GM21367 (cell line): ENCODE measurements around the gene ALDH3A1.

Source experiments
- ATAC-seq: cut with Tn5 transposase; IDR thresholded peaks from one replicate; pipeline ENCODE4 v1.9.1; 2021; ENCODE audit not compliant: unreplicated experiment

ALDH3A1 gene

DNA sequence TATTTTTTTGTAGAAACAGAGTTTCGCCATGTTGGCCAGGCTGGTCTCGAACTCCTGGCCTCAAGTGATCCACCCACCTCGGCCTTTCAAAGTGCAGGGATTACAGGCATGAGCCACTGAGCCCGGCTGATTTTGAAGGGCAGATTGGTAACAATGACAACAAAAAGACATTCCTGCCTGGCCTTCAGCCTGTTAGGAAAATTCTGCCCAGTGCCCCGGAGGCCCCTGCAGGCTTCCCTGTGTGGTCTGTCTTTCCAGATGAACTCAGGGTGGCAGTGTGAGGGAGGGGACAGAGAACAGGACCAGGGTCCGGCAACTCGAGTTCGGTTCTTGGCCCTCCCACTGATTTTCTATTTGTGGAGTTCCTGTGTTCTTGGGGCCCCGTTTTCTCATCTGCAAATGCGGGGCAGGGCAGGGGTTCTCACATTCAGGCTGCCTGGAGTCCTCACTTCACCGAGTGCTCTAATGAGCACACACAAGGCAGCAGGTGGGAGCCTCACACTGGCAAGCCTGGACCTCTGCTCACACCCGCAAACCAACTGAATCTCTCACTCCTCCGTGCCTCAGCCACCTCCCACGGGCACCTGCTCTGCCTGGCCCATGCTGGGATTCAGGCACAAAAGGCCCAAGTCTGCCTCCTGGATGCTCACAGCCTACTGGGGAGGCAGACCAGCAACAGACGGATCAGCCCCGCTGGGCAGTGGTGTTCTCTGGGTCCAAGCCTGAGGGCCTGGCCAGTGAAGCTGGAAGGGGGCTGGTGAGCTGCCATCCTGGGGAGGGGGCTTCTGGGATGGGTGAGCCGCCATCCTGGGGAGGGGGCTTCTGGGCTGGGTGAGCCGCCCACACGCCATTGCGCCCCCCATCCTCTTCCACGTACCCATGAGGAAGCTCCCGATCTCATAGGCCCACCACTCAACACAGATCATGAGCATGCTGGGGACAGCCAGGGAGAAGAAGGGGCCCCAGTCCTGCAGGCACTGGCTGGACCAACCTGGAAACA is 42.0 kb downstream of the ALDH3A1 start:
- no peak for ATAC-seq

DNA sequence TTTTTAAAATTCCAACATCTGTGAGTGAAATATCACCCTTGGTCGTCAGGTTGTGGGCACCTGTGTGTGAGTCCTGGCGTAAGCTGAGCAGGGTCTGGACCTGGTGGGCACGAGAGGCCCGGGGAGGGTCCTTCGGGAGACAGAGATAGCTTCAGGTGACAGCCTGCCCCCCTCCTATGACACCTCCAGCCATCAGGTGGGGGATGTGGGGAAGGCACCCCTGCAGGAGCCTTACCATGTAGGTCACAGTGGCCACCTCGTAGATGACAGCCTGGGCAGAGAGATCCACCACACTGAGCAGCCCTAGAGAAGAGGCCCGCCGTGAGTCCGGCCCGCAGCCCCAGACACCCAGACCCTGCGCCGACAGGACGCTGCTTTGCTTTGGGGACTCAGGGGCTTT is 42.9 kb downstream of the ALDH3A1 start:
- ATAC-seq, result no peak

DNA sequence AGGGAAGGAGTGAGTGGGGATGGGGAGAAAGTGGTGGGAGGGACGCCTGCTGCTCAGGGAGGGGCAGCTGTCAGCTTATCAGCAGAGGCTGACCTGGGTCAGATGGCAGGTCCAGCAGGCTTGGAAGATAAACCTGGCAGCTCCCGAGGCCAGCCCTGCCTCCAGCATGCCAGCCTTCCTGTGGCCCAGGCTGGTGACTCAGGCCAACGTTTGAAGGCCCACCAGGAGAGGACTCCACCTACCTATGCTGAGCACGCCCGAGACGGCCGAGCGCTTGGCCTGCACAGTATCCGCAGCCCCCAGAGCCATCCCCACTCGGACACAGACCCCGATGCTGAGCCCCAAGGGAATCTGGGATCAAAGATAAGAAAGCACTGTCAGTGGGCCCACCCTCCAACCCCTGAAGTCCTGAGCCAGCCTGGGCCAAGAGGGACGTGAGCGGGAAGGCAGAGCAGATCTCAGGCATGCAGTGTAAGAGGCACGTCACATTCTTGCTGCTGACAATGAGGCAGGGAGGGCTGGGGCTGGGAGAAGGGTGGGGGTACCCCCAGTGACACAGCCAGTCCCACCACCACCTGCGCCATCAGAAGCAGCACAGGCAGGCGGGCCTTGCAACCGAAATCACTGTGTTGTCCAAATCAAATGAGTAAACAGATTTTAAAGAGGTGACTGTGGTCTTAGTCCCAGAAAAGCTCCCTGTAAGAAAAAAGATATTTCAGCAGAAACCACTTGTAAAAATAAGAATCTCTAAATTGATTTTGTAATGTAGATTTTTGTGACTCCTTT is 44.1 kb downstream of the ALDH3A1 start:
- no peak for ATAC-seq

DNA sequence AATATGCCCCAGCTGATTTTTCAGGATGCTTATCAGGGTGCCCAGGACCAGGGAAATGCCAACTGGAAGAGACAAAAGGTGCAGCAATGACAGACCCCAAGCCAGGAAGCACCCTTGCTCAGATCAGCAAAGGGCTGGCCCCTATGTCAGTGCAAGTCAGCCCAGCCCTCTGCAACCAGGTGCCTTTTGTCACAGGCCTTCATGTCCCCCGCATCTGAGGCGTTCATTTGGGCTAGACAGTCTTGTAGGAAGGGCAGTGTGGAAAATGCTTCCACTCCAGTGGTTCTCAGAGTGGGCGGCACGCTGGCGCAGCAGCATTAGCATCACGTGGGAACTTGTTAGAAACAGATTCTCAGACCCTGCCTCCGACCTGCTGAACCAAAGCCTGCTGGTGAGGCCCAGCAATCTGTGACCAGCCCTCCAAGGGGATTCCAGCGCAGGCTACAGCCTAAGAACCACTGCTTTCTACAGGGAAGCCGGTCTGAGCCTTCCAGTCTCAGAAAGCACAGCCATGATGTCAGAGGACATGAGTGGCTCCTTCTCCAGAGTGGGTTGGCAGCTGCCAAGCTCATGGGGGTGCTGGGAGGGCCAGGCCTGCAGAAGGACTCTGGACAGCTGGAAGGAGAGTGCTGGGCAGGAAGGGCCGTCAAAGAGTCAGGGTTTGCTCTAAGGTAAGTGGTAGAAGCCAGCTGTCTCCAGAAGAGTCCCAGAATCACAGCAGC is 44.8 kb downstream of the ALDH3A1 start:
- ATAC-seq, result no peak

DNA sequence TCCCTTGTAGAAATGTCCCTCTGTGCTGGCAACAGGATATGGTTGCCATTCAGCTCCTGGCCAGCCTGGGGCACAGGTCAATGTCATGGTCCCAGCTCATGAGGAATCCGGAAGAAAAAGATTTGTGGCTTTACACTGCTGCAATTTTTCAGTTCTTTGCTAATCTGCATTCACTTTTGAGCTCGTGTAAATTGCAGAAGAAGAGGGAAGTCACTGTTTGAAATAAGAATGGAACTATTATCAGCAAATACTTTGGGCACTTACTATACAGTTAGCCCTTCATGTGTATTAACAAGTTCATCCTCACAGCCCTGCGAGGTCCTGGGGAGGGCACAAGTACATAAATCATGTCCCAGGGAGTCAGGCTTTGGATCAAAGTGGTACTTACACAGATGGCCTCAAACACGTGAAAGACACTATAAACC is 45.9 kb downstream of the ALDH3A1 start:
- no peak for ATAC-seq
